ENCODE results near the gene ATF6. TPM values are rescaled to one million over a fixed set of nuclear protein-coding genes. Genes with fewer than 3 reads are reported as not detected.

ATF6 gene
- total and polyA plus RNA-seq, 9 of the 15 experiments (the other 6 are each of a cell fraction or from before 2014, with no cell fraction given), result 11.7 to 32.4 (median 20.4) TPM

- in situ Hi-C loops (cut with MboI), result no loop called here
- no peak for DNase-seq (ENCODE audit: extremely low read depth in 1 of 4, low spot score in 3 of 4)
- FAIRE-seq, result no peak
- intact Hi-C loops (cut with micrococcal nuclease), result no loop called here
- no peak for ATAC-seq
- Histone ChIP-seq H3K27ac (ENCODE audit: extremely low read depth, low read depth, low read length) (no peak overlapping the region), H3K4me2 (ENCODE audit: insufficient read depth, low read length) (no peak overlapping the region), H3K9me3 (replicated peaks; ENCODE audit: control insufficient read depth, insufficient read depth, low read depth, low read length) (no peaks in the 10 kb centered on the region), H2AFZ (ENCODE audit: low read depth, low read length) (no peak overlapping the region), H3K9ac (ENCODE audit: insufficient read depth in 1 of 2, low read depth in 2 of 2, low read length in 2 of 2) (no peak overlapping the region), H4K20me1 (replicated peaks; ENCODE audit: control insufficient read depth, insufficient read depth, low read length) (no peaks in the 10 kb centered on the region), H3K27me3 (ENCODE audit: control insufficient read depth in 2 of 2, insufficient read depth in 2 of 2, low read length in 2 of 2) (no peaks in the 10 kb centered on the region), H3K36me3 (ENCODE audit: control insufficient read depth, insufficient read depth, low read length) (no peaks in the 10 kb centered on the region), H3K4me1 (replicated peaks in 1 of 2; ENCODE audit: control insufficient read depth in 2 of 2, insufficient read depth in 2 of 2, low read length in 2 of 2) (peaks cover 4 to 21% of the 10 kb centered on the region in 2 experiments; a peak in 4 of 5 replicates), H3K79me2 (ENCODE audit: control insufficient read depth, insufficient read depth, low read length) (no peaks in the 10 kb centered on the region), H3K4me3 (no peak overlapping the region), H3K9me1 (ENCODE audit: control insufficient read depth, insufficient read depth, low read length) (no peaks in the 10 kb centered on the region)
- POLR2A ChIA-PET, result no interaction called here
- 53% methylated on average over 1 of the region's 1 CpG for WGBS (ENCODE audit: insufficient coverage, low coverage, missing lambda C conversion rate)
- BruUV-seq (replicated peaks), result no TSS peak
- CTCF ChIA-PET (ENCODE audit: low intra/inter-chr PET ratio), result no interaction called here
- no peak for TF ChIP-seq SMC3 (conservative IDR thresholded peaks at IDR 0.05; ENCODE audit: insufficient read depth, low read depth, low read length)
- TF ChIP-seq ZNF24 (IDR thresholded peaks at IDR 0.05), result no peak
- peak; percentile 53 for TF ChIP-seq ZNF316 (IDR thresholded peaks at IDR 0.05)
- peak; percentile 17; the same call in 1 of the 2 replicates for TF ChIP-seq C11orf30 (IDR thresholded peaks at IDR 0.05; ENCODE audit: low read depth)
- no peak for TF ChIP-seq ZBTB5 (IDR thresholded peaks at IDR 0.05)
Measured at GRCh38 chr1:161951646-161952045, 185.5 kb downstream of the ATF6 start.
